Body of pancreas (tissue), 4 donors: ENCODE results near the gene RNF7.

ENCODE experiments used
- POLR2A ChIP-seq, 3 donors: fragments of 450-650 bp; IDR thresholded peaks; one replicate each; pipeline ENCODE4 v1.6.1; 2016; ENCODE audit warnings: antibody characterized with exemption in 3 of 3, mild to moderate bottlenecking in 2 of 3
- TF ChIP-seq, protein P1 (sequence below), 7 experiments: fragments of 450-650 bp in 4 of 7; fragments of 200-600 bp in 3 of 7; sonication (generic) in 3 of 7; IDR thresholded peaks; one replicate each; pipeline ENCODE4 v1.5.1; 2016 to 2019; ENCODE audit warnings: antibody characterized with exemption in 7 of 7

DNA sequence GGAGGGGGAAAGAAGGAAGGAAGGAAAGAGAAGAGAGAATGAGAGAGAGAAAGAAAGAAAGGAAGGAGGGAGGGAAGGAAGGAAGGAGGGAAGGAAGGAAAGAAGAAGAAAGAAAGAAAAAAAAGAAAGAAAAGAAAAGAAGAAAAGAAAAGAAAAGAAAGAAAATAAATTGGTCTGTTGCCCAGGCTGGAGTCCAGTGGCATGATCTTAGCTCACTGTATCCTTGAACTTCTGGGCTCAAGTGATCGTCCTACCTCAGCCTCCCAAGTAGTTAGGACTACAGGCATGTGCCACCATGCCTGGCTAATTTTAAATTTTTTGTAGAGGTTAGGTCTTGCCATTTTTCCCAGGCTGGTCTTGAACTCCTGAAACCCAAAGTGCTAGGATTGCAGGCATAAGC lies 11.6 kb upstream of the RNF7 start:
- TF ChIP-seq, protein P1, sequence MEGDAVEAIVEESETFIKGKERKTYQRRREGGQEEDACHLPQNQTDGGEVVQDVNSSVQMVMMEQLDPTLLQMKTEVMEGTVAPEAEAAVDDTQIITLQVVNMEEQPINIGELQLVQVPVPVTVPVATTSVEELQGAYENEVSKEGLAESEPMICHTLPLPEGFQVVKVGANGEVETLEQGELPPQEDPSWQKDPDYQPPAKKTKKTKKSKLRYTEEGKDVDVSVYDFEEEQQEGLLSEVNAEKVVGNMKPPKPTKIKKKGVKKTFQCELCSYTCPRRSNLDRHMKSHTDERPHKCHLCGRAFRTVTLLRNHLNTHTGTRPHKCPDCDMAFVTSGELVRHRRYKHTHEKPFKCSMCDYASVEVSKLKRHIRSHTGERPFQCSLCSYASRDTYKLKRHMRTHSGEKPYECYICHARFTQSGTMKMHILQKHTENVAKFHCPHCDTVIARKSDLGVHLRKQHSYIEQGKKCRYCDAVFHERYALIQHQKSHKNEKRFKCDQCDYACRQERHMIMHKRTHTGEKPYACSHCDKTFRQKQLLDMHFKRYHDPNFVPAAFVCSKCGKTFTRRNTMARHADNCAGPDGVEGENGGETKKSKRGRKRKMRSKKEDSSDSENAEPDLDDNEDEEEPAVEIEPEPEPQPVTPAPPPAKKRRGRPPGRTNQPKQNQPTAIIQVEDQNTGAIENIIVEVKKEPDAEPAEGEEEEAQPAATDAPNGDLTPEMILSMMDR (IDR thresholded peaks at IDR 0.05): no peak
- TF ChIP-seq POLR2A (IDR thresholded peaks at IDR 0.05): no peak
